ENCODE results near the gene HS6ST3.

The HS6ST3 gene

GRCh38 chr13:96273196-96273595 is 183.3 kb downstream of the HS6ST3 start:
- intact Hi-C loops (cut with DNase I), result no loop called here
- no peak for DNase-seq

DNA sequence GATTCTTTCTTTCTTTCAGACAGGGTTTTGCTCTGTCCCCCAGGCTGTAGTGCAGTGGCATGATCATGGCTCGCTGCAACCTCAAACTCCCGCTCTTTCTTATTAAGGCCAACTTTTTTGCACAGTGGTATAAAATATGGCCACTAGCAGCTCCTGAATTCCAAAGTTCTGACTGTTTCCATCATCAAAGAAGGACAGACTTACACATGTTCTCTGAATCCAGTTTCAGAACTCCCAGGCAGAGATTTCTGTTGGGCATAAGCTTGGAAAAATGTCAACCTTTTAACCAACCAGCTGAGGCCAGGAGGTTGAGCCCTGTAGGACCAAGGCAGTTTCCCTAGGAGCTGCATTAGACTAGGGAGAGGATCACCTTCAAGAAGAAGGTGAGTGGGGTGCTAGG is 184.1 kb downstream of the HS6ST3 start:
- intact Hi-C loops (cut with DNase I), result no loop called here
- DNase-seq, result no peak

- DNase-seq, result no peak
- intact Hi-C loops (cut with DNase I), result no loop called here
These were observed 190.0 kb downstream of the HS6ST3 start for GRCh38 chr13:96279904-96280303.

GRCh38 chr13:96284971-96285370 is 195.1 kb downstream of the HS6ST3 start:
- intact Hi-C loops (cut with DNase I), result no loop called here
- peak in 18 of 42 donors; percentile 9 to 70 (median 26) for DNase-seq

GRCh38 chr13:96285729-96286128 is 195.8 kb downstream of the HS6ST3 start:
- DNase-seq, result no peak
- intact Hi-C loops (cut with DNase I), result no loop called here

DNA sequence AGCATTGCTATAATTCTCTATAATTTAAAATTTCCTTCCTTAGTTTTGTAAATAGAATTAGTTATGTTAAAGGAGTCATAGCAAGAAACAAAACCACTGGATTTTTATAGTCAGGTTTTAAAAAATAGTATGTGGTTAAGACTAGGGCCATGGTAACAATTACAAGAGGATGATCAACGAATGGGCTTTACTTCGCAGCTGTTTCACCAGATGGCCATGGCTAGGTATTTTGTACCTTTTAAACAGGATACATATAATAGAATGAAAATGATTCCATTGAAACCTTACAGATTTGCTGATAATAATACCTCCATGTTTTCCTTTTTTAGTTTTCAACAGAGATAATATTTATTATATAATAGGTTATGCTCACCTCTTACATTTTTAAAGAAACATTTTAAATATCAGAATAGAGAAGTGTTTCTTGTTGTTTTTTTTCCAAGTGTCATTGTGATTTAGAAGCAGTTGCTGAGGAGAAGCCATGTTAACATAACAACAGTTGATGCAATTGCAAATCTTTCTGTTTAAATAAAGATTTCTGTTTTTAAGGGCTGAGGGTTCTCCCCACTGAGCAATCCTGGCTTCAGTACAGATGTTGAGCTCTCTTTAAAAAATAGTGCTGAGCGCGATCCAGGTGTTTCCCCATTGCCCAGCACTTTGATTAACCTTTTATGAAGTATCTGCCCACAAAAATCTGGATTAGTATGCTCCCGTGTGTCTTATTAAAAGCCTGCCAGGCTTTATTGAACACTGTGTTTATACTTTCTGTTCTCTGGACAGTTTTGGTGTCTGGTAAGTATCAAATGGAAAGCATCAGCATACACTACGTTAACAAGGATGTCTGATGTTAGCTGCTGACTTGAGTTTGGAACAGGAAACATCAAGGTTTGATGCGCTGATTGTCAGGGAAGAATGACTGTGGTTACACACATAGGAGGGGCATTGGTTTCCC is 205.3 kb downstream of the HS6ST3 start:
- intact Hi-C loops (cut with DNase I), result no loop called here
- DNase-seq, result no peak

- DNase-seq, result no peak
- intact Hi-C loops (cut with DNase I), result no loop called here
These were observed 207.5 kb downstream of the HS6ST3 start for GRCh38 chr13:96297360-96297759.

DNA sequence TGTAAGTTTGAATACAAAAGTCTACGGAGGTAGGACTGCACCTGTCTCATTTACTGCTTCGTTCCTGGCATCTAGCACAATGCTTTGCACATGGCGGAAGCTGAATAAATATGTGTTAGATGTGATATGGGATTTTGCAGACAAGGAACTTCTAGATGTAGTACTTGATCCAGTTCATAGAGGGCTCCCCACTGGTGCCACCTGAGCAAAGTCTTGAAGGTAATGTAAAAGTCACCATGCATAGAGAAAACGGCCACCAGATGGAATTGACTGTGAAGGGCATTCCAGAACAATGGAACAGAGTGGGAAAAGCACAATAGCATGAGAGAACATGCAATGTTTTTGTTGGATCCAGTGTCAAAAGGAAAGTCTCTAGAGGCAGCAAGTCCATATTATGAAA is 209.3 kb downstream of the HS6ST3 start:
- intact Hi-C loops (cut with DNase I), result no loop called here

GRCh38 chr13:96308568-96308967 is 218.7 kb downstream of the HS6ST3 start:
- no peak for DNase-seq

More for the DNA sequence above, 209.3 kb downstream of the HS6ST3 start:
- DNase-seq, result no peak

GRCh38 chr13:96314974-96315373 is 225.1 kb downstream of the HS6ST3 start:
- intact Hi-C loops (cut with DNase I), result no loop called here
- no peak for DNase-seq

More at GRCh38 chr13:96308568-96308967, 218.7 kb downstream of the HS6ST3 start:
- intact Hi-C loops (cut with DNase I), result no loop called here

GRCh38 chr13:96338030-96338429 is 248.1 kb downstream of the HS6ST3 start:
- DNase-seq, result no peak
- intact Hi-C loops (cut with DNase I), result no loop called here

- intact Hi-C loops (cut with DNase I), result no loop called here
- DNase-seq, result no peak
These were observed 252.4 kb downstream of the HS6ST3 start for GRCh38 chr13:96342286-96342685.

GRCh38 chr13:96342852-96343465 is 253.1 kb downstream of the HS6ST3 start:
- no peak for DNase-seq
- intact Hi-C loops (cut with DNase I), result no loop called here

- intact Hi-C loops (cut with DNase I), result no loop called here
- DNase-seq, result no peak
These were observed 257.0 kb downstream of the HS6ST3 start for GRCh38 chr13:96346921-96347320.

GRCh38 chr13:96373597-96373996 is 283.7 kb downstream of the HS6ST3 start:
- intact Hi-C loops (cut with DNase I), result no loop called here
- DNase-seq, result no peak

DNA sequence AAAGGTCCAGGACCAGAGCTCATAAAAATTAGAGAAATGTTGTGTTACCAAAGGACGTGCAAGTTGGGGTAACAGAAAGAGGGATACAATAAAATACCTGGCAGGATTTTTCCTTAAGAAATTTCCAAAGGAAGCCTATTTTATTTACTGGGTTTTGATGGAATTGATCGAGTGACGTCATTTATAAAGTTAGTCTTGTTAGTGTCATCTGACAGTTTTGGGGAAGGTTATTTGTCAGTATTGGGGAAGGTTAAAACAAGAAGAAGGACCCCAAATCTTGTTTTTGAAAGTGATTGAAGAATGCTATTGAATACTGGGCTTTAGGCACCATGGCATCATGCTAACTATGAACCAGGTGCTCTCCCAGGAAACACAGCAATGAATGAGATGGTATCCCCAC is 287.9 kb downstream of the HS6ST3 start:
- DNase-seq, result no peak
- intact Hi-C loops (cut with DNase I), result no loop called here

- intact Hi-C loops (cut with DNase I), result no loop called here
- no peak for DNase-seq
These were observed 290.1 kb downstream of the HS6ST3 start for GRCh38 chr13:96379967-96380366.

GRCh38 chr13:96381681-96382080 is 291.8 kb downstream of the HS6ST3 start:
- no peak for DNase-seq
- intact Hi-C loops (cut with DNase I), result no loop called here

DNA sequence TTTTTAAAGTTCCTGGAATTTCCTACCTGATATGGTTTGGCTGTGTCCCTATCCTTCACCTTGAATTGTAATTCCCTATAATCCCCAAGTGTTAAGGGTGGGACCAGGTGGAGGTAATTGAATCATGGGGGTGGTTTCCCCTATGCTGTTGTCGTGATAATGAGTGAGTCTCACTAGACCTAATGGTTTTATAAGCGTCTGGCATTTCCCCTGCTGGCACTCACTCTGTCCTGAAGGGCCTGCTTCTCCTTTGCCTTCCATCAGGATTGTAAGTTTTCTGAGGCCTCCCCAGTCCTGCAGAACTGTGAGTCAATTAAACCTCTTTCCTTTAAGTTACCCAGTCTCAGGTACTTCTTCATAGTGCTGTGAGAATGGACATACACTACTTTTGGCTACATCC is 298.7 kb downstream of the HS6ST3 start:
- intact Hi-C loops (cut with DNase I), result no loop called here
- DNase-seq, result no peak

DNA sequence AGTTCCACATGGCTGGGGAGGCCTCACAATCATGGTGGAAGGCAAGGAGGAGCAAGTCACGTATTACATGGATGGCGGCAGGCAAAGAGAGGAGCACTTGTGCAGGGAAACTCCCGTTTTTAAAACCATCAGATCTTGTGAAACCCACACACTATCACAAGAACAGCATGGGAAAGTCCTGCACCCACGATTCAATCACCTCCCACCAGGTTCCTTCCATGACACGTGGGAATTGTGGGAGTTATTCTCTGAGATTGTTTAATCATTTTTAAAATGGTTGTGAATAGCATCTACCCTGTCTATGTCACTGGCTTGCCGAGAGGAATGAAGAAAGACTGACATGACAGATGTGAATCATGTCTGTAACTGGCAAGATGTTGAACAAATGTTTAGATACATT is 301.7 kb downstream of the HS6ST3 start:
- intact Hi-C loops (cut with DNase I), result no loop called here
- DNase-seq, result peak in 37 of 42 donors; percentile 6 to 69 (median 43)

- intact Hi-C loops (cut with DNase I), result no loop called here
- no peak for DNase-seq
These were observed 307.9 kb downstream of the HS6ST3 start for GRCh38 chr13:96397807-96398206.

All from head of caudate nucleus (tissue), 42 donors.